ENCODE results near the gene STOML3. TPM values are rescaled to one million over a fixed set of nuclear protein-coding genes. Genes with fewer than 3 reads are reported as not detected.

The STOML3 gene, protein sequence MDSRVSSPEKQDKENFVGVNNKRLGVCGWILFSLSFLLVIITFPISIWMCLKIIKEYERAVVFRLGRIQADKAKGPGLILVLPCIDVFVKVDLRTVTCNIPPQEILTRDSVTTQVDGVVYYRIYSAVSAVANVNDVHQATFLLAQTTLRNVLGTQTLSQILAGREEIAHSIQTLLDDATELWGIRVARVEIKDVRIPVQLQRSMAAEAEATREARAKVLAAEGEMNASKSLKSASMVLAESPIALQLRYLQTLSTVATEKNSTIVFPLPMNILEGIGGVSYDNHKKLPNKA
- total RNA-seq (ENCODE audit: low replicate concordance): 0.21 and 0.28 TPM in 2 replicates

GRCh38 chr13:38990693-38991092, at the start of gene STOML3:
TSS of gene STOML3 (minus strand) at chr13:38990831. CDS start at chr13:38990721, 110 bp downstream.
- Histone ChIP-seq H3K27ac (no peak within 1 kb of the TSS), H3K36me3 (no peaks in the 10 kb centered on the region), H3K9me3 (ENCODE audit: low read depth) (no peaks in the 10 kb centered on the region), H3K4me3 (no peak within 1 kb of the TSS), H3F3A (ENCODE audit: low read depth) (peaks cover 24% of the 10 kb centered on the region), H3K27me3 (no peaks in the 10 kb centered on the region), H3K79me2 (ENCODE audit: low read depth) (no peaks in the 10 kb centered on the region), H2AFZ (replicated peaks) (peak within 1 kb of the TSS; percentile 79), H3K4me1 (peaks cover 16% of the 10 kb centered on the region), H3K9ac (no peak within 1 kb of the TSS), H4K20me1 (ENCODE audit: low read depth) (no peaks in the 10 kb centered on the region), H3K4me2 (peak within 1 kb of the TSS; percentile 32)
- DNase-seq (ENCODE audit: low spot score): peak; percentile 11
- no peak for TF ChIP-seq EZH2phosphoT487 (IDR thresholded peaks at IDR 0.05)
- TF ChIP-seq EZH2 (IDR thresholded peaks at IDR 0.05): no peak
- TF ChIP-seq CTCF (IDR thresholded peaks at IDR 0.05): no peak
- no peaks in the 10 kb centered on the region for H3K9me3 Mint-ChIP-seq
- H3K27me3 Mint-ChIP-seq (ENCODE audit: insufficient read depth, low read depth): peaks cover 2% of the 10 kb centered on the region
- peaks cover 8% of the 10 kb centered on the region for H3K4me1 Mint-ChIP-seq
- peak within 1 kb of the TSS; percentile 39 for H3K27ac Mint-ChIP-seq
- H3K36me3 Mint-ChIP-seq: no peaks in the 10 kb centered on the region
- H3K4me3 Mint-ChIP-seq: no peak within 1 kb of the TSS

DNA sequence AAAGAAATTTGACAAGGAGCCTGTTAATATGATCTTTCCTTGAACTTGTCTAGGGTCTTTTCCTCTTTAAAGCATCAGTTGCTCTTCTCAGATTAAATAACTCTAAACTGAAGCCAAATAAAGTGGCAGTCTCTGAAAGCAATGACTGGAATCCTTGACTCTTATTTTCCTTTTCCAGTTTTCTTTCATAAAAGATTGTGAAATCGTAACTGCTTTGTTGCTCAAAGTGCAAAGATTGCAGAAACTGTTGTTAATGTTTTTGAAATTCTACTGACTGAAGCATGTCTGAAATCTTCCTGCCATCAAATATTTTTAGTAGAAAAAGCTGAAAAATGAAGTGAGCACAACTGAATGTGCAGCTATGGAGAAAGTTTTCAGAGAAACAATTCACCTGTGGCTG, 49.6 kb upstream of the STOML3 start:
- no peak for DNase-seq (ENCODE audit: low spot score)
- no peak for TF ChIP-seq EZH2phosphoT487 (IDR thresholded peaks at IDR 0.05)
- no peak overlapping the region for H3K27ac ChIP-seq
- H3F3A ChIP-seq (ENCODE audit: low read depth): no peaks in the 10 kb centered on the region
- H2AFZ ChIP-seq (replicated peaks): no peak overlapping the region
- peaks cover 27% of the 10 kb centered on the region for H3K4me1 Mint-ChIP-seq
- peaks cover 3% of the 10 kb centered on the region for H3K36me3 ChIP-seq
- no peaks in the 10 kb centered on the region for H3K9me3 Mint-ChIP-seq
- H3K4me2 ChIP-seq: peak overlapping the region; percentile 31
- H3K27me3 ChIP-seq: no peaks in the 10 kb centered on the region
- H3K4me3 Mint-ChIP-seq: no peak overlapping the region
- H3K9me3 ChIP-seq (ENCODE audit: low read depth): no peaks in the 10 kb centered on the region
- H3K79me2 ChIP-seq (ENCODE audit: low read depth): peaks cover 49% of the 10 kb centered on the region
- no peak overlapping the region for H3K9ac ChIP-seq
- peaks cover 4% of the 10 kb centered on the region for H3K36me3 Mint-ChIP-seq
- peaks cover 4% of the 10 kb centered on the region for H3K27me3 Mint-ChIP-seq (ENCODE audit: insufficient read depth, low read depth)
- peaks cover 21% of the 10 kb centered on the region for H4K20me1 ChIP-seq (ENCODE audit: low read depth)
- H3K27ac Mint-ChIP-seq: no peak overlapping the region
- H3K4me3 ChIP-seq: no peak overlapping the region
- H3K4me1 ChIP-seq: peaks cover 19% of the 10 kb centered on the region

DNA sequence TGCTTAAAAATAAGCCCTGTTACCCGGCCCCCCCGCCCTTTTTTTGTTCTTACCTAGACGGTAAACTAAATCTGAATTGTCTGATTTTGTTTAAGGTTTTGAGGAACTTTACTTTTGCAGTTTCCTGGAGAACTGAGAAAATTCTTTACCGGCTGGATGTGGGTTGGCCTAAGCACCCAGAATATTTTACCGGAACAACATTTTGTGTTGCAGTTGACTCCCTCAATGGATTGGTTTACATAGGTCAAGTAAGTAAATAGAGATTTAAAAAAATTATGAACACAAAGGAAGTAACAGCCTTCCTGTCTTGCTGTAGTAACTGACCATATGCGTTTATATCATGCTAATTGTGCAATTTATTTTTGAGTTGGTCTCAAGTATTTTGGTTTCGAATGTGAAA, 48.4 kb upstream of the STOML3 start:
- Histone ChIP-seq H3K36me3 (peaks cover 3% of the 10 kb centered on the region), H3K4me2 (peak overlapping the region; percentile 97), H2AFZ (replicated peaks) (no peak overlapping the region), H3K9ac (no peak overlapping the region), H3K79me2 (ENCODE audit: low read depth) (peaks cover 61% of the 10 kb centered on the region), H3K27me3 (no peaks in the 10 kb centered on the region), H3K9me3 (ENCODE audit: low read depth) (no peaks in the 10 kb centered on the region), H3F3A (ENCODE audit: low read depth) (no peaks in the 10 kb centered on the region), H4K20me1 (ENCODE audit: low read depth) (peaks cover 33% of the 10 kb centered on the region), H3K27ac (no peak overlapping the region), H3K4me1 (peaks cover 30% of the 10 kb centered on the region), H3K4me3 (peak overlapping the region; percentile 94)
- H3K27me3 Mint-ChIP-seq (ENCODE audit: insufficient read depth, low read depth): peaks cover 5% of the 10 kb centered on the region
- no peak for DNase-seq (ENCODE audit: low spot score)
- H3K4me1 Mint-ChIP-seq: peaks cover 37% of the 10 kb centered on the region
- H3K36me3 Mint-ChIP-seq: peaks cover 2% of the 10 kb centered on the region
- no peak overlapping the region for H3K27ac Mint-ChIP-seq
- peak overlapping the region; percentile 93 for H3K4me3 Mint-ChIP-seq
- TF ChIP-seq EZH2phosphoT487 (IDR thresholded peaks at IDR 0.05): no peak
- no peak for TF ChIP-seq EZH2 (IDR thresholded peaks at IDR 0.05)
- no peak for TF ChIP-seq CTCF (IDR thresholded peaks at IDR 0.05)
- no peaks in the 10 kb centered on the region for H3K9me3 Mint-ChIP-seq

DNA sequence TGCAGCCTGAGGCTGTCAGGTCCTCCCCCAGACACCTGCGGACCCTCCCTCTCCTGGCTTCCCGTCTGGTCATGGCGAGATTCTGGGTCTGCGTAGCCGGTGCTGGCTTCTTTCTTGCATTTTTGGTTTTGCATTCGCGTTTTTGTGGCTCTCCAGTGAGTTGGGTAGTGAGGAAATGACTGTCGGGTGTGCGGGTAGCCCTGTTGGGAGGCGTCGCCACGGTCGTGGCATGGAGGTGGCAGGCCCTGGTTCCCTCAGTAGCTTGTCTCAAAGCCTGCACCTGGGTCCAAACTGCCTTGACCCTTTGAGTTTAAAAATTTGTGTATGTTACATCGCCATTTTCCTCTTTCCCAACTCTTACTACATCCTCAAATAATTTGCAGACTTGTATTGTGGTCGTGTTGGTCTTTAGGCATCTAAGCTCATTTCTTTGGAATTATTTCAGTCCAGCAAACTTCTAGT, 48.0 kb upstream of the STOML3 start:
- peaks cover 65% of the 10 kb centered on the region for H3K79me2 ChIP-seq (ENCODE audit: low read depth)
- H3K4me2 ChIP-seq: peak overlapping the region; percentile 97
- H2AFZ ChIP-seq (replicated peaks): peak overlapping the region; percentile 94
- H3K27me3 ChIP-seq: no peaks in the 10 kb centered on the region
- H3K9ac ChIP-seq: no peak overlapping the region
- Mint-ChIP-seq H3K36me3 (no peaks in the 10 kb centered on the region), H3K27ac (peak overlapping the region; percentile 100), H3K4me3 (peak overlapping the region; percentile 93), H3K9me3 (no peaks in the 10 kb centered on the region), H3K27me3 (ENCODE audit: insufficient read depth, low read depth) (peaks cover 5% of the 10 kb centered on the region), H3K4me1 (peaks cover 42% of the 10 kb centered on the region)
- no peaks in the 10 kb centered on the region for H3K9me3 ChIP-seq (ENCODE audit: low read depth)
- H3K4me1 ChIP-seq: peaks cover 30% of the 10 kb centered on the region
- H3F3A ChIP-seq (ENCODE audit: low read depth): no peaks in the 10 kb centered on the region
- no peak overlapping the region for H3K27ac ChIP-seq
- peaks cover 37% of the 10 kb centered on the region for H4K20me1 ChIP-seq (ENCODE audit: low read depth)
- H3K4me3 ChIP-seq: peak overlapping the region; percentile 94
- peaks cover 3% of the 10 kb centered on the region for H3K36me3 ChIP-seq
- DNase-seq (ENCODE audit: low spot score): no peak
- TF ChIP-seq EZH2phosphoT487 (IDR thresholded peaks at IDR 0.05) (no peak), CTCF (IDR thresholded peaks at IDR 0.05) (no peak), EZH2 (IDR thresholded peaks at IDR 0.05) (no peak)

All from neural progenitor cell (in vitro differentiated cells).